NCI-H526 (cell line): ENCODE results near the gene TEAD1.

Experiments used
- DNase-seq, 2 experiments: peaks; one replicate each; lab custom pipeline; 2025; lab: John Stamatoyannopoulos, UW

The TEAD1 gene

GRCh38 chr11:12893787-12894672 is 219.8 kb downstream of the TEAD1 start:
- DNase-seq, result peak; percentile 28 to 73

GRCh38 chr11:12897390-12897789 is 223.2 kb downstream of the TEAD1 start:
- no peak for DNase-seq

GRCh38 chr11:12897867-12898266 is 223.6 kb downstream of the TEAD1 start:
- no peak for DNase-seq

- no peak for DNase-seq
Measured at GRCh38 chr11:12900496-12900895, 226.3 kb downstream of the TEAD1 start.

GRCh38 chr11:12901272-12901671 is 227.1 kb downstream of the TEAD1 start:
- DNase-seq, result no peak

- DNase-seq, result no peak
Measured at GRCh38 chr11:12901874-12902481, 227.8 kb downstream of the TEAD1 start.

- no peak for DNase-seq
Measured at GRCh38 chr11:12902791-12903486, 228.7 kb downstream of the TEAD1 start.

- no peak for DNase-seq
Measured at GRCh38 chr11:12905435-12905834, 231.2 kb downstream of the TEAD1 start.

GRCh38 chr11:12906501-12906900 is 232.3 kb downstream of the TEAD1 start:
- no peak for DNase-seq

GRCh38 chr11:12909879-12910278 is 235.7 kb downstream of the TEAD1 start:
- DNase-seq, result no peak

- peak; percentile 29 to 82 for DNase-seq
Measured at GRCh38 chr11:12914400-12914912, 240.2 kb downstream of the TEAD1 start.

GRCh38 chr11:12915093-12915492 is 240.9 kb downstream of the TEAD1 start:
- DNase-seq, result no peak

GRCh38 chr11:12917822-12918221 is 243.6 kb downstream of the TEAD1 start:
- no peak for DNase-seq

GRCh38 chr11:12918667-12919066 is 244.4 kb downstream of the TEAD1 start:
- DNase-seq, result no peak

- DNase-seq, result no peak
Measured at GRCh38 chr11:12922418-12922817, 248.2 kb downstream of the TEAD1 start.

- no peak for DNase-seq
Measured at GRCh38 chr11:12922980-12923507, 248.8 kb downstream of the TEAD1 start.

- no peak for DNase-seq
Measured at GRCh38 chr11:12924650-12925049, 250.4 kb downstream of the TEAD1 start.

GRCh38 chr11:12925520-12925919 is 251.3 kb downstream of the TEAD1 start:
- DNase-seq, result no peak

GRCh38 chr11:12927221-12927620 is 253.0 kb downstream of the TEAD1 start:
- no peak for DNase-seq

- no peak for DNase-seq
Measured at GRCh38 chr11:12927886-12928285, 253.7 kb downstream of the TEAD1 start.

- no peak for DNase-seq
Measured at GRCh38 chr11:12930850-12931249, 256.6 kb downstream of the TEAD1 start.

GRCh38 chr11:12932485-12932884 is 258.3 kb downstream of the TEAD1 start:
- no peak for DNase-seq
